ENCODE measurements around the gene BEND4.
"Not testable (repeated sequence)": the region's sequence is repeated elsewhere in the genome, so short reads cannot be mapped to it uniquely, and the experiment has no call there.

Gene BEND4

DNA sequence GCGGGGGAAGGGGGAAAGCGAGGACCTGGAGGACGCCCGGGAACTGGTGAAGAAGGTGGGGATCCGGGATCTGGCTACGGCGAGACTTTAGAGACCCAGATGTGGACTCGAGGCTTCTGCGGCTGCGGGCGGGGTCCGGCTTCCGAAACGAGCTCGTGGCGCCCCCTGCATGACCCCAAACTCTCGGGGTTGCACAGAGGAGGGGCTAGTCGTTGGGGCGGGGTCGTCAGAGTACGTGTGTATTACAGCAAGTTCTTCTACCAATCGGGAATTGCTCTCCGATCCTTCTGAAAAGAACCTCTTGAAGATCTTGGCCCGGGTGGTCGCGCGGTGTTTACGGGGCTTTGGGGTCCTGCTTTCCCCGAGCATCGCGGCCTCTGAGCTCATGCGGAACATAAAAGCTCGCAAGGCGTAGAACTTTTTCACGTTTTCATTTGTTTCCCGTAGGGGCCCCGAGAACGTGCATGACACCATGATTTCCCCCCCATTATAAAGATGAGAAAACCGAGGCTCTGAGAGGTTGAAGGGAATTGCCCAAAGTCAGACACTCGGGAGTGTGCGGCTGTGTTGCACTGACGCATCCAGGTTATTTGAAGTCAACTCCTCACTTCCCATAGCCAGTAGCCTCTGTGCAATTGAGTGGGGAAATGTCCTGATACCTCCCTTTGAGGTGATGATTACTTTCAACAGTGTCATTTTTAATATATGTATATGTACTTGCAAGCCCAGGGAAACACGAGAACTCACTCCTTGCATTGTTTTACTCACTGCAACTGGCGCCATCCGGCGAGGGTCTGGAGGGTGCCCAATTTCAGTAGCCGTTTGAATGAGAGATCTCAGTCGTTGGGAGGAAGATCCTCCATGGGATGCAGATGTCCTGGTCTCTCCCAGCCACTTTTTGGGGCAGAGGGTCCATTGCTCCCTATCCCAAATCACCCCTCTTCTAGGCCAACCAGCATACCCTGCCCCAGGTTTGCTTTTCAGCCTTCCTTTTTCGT, at the start of gene BEND4:
Gene BEND4 (minus strand): TSS at position 149 of the 998 bp plus-strand sequence. CDS start 512 bp downstream, outside the sequence.
- Mint-ChIP-seq H3K9me3 (no peaks in the 10 kb centered on the region), H3K36me3 (peaks cover 0 to 5% of the 10 kb centered on the region in 2 donors), H3K4me1 (peaks cover 21 to 37% of the 10 kb centered on the region in 2 donors), H3K27me3 (peaks cover 4 to 5% of the 10 kb centered on the region in 2 donors), H3K27ac (peak within 1 kb of the TSS; percentile 78), H3K4me3 (peak within 1 kb of the TSS; percentile 84 to 94)
- ATAC-seq (replicated peaks) = peak; percentile 22 to 27
- no peak for DNase-seq

DNA sequence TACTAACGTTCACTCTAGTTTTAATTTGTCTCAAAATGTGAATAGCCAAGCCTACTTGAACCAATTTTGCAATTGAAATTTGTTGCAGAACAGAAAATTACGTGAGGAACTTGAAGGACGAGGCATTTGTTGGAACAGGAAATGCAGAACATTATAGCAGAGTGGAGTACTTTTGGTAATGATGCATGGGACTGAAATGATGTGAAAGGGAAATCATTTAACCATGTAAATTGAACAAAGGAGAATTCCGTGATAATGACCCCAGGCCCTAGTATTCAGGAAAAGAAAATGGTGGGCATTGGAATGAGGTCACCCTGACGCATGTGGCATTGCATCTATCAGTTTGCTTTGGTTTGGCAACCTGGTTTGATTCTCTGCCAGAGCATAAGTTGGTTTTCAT, 44.9 kb upstream of the BEND4 start:
- ATAC-seq (replicated peaks) (no peak), DNase-seq (no peak)
- no peak overlapping the region for H3K4me3 Mint-ChIP-seq
- H3K36me3 Mint-ChIP-seq = peaks cover 2 to 6% of the 10 kb centered on the region in 2 donors
- no peak overlapping the region for H3K27ac Mint-ChIP-seq
- H3K4me1 Mint-ChIP-seq = peaks cover 0 to 3% of the 10 kb centered on the region in 2 donors
- peaks cover 0 to 4% of the 10 kb centered on the region in 2 donors for H3K9me3 Mint-ChIP-seq
- peaks cover 0 to 5% of the 10 kb centered on the region in 2 donors for H3K27me3 Mint-ChIP-seq

- peaks cover 0 to 3% of the 10 kb centered on the region in 2 donors for H3K4me1 Mint-ChIP-seq
- ATAC-seq (replicated peaks) (no peak), DNase-seq (no peak)
- no peak overlapping the region for H3K4me3 Mint-ChIP-seq
- no peak overlapping the region for H3K27ac Mint-ChIP-seq
- H3K9me3 Mint-ChIP-seq = peaks cover 5 to 7% of the 10 kb centered on the region in 2 donors
- H3K36me3 Mint-ChIP-seq = peaks cover 3 to 12% of the 10 kb centered on the region in 2 donors
- no peaks in the 10 kb centered on the region for H3K27me3 Mint-ChIP-seq
Measured at GRCh38 chr4:42172921-42173320, 20.5 kb upstream of the BEND4 start.

DNA sequence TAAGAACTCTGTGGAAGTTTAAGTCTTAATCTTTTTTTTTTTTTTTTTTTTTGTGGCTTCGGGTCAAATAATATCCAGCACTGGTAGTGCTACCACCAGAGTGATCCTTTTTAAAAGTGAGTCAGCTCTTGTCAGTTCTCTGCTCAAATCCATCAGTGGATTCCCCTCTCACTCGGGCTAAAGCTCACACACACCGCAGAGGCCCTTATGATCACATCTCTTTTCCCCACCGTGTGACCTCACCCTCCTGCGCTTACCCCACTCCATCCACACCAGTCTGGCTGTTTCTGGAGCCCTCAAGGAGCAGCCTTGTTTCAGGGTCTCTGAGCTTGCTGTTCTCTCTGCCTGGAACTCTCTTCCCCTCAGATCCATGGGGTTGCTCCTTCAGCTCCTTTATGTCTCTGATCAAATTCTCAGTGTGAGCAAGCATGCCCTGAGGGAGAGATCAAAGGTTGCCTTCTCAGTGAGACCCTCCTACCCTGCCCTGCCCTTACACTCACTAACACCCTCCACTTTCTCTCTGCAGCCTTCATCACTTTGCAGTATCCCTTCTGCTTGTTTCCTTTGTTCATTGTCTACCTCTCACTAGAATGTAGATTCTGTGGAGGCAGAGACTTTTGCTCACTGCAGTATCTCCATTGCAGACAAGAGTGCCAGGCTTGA, 19.8 kb upstream of the BEND4 start:
- no peak overlapping the region for H3K4me3 Mint-ChIP-seq
- DNase-seq = no peak
- peaks cover 2% of the 10 kb centered on the region in 2 donors for H3K9me3 Mint-ChIP-seq
- no peak overlapping the region for H3K27ac Mint-ChIP-seq
- no peaks in the 10 kb centered on the region for H3K27me3 Mint-ChIP-seq
- peaks cover 5 to 10% of the 10 kb centered on the region in 2 donors for H3K4me1 Mint-ChIP-seq
- no peak for ATAC-seq (replicated peaks)
- H3K36me3 Mint-ChIP-seq = peaks cover 0 to 7% of the 10 kb centered on the region in 2 donors

DNA sequence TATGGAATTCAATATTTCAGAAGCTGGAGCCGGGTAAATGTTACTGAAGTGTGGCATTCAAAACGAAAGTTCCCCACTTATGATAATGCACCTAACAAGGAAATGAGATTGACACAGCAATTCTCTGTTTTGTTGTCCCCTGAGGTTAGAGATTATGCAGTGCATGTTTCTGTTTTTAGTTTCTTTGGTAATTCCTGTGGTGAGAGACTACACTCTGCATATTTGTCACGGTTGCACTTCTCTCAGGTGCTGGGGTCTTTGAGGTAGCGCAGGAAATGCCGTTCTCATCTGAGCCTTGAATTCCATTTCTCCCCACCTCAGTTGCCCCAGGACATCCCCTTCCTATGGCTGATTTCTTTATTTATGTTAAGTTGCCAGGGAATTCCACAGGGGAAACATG, 15.3 kb upstream of the BEND4 start:
- Mint-ChIP-seq H3K27me3 (no peaks in the 10 kb centered on the region), H3K9me3 (peaks cover 5 to 6% of the 10 kb centered on the region in 2 donors), H3K36me3 (peaks cover 0 to 8% of the 10 kb centered on the region in 2 donors), H3K27ac (peak overlapping the region; percentile 51), H3K4me1 (peaks cover 10 to 12% of the 10 kb centered on the region in 2 donors), H3K4me3 (no peak overlapping the region)
- DNase-seq (peak; percentile 25), ATAC-seq (replicated peaks) (peak; percentile 100)

GRCh38 chr4:42166186-42166585, 13.7 kb upstream of the BEND4 start:
- not testable (repeated sequence) for DNase-seq; H3K36me3 Mint-ChIP-seq; H3K4me3 Mint-ChIP-seq; ATAC-seq (replicated peaks); H3K27ac Mint-ChIP-seq; H3K9me3 Mint-ChIP-seq; H3K27me3 Mint-ChIP-seq
- H3K4me1 Mint-ChIP-seq = peaks cover 10 to 12% of the 10 kb centered on the region in 2 donors

DNA sequence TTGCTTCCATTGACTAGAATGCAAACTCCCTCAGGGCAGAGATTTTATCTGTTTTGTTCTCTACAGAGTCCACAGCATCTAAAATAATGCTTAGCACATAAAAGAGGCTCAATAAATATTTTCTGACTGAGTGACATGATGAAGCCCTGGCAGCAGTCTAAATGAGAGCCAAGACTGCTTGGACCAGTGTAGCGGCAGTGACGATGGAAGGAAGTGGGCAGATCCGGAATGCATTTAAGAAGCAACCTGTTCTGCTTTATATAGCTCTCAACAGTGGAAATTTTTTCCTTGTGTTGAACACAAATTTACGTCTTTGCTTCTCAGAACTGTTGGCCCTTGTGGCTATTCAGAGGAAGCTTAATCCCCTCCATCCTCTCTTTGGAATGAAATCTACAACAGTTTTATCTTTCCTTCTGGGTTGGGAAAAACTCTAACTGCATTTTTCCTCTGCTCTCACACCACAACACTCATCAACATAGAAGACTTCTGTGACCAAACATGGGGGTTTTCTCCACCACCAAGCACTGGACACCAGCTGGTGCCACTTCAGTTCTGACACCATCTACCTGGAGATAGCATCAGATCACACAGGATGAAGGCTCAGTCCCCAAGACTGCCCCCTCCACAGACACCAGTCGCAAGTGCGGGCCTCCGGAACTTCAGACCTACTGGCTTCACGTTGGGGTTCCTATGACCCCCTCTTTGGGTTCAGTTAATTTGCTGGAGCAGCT, 7.0 kb upstream of the BEND4 start:
- Mint-ChIP-seq H3K27me3 (no peaks in the 10 kb centered on the region), H3K9me3 (peaks cover 5 to 6% of the 10 kb centered on the region in 2 donors), H3K4me1 (peaks cover 0 to 7% of the 10 kb centered on the region in 2 donors), H3K4me3 (no peak overlapping the region), H3K27ac (no peak overlapping the region), H3K36me3 (peaks cover 1 to 11% of the 10 kb centered on the region in 2 donors)
- DNase-seq (no peak), ATAC-seq (replicated peaks) (peak in 1 of 2 donors; percentile 39)

- Mint-ChIP-seq H3K4me1 (peaks cover 21 to 37% of the 10 kb centered on the region in 2 donors), H3K4me3 (peak overlapping the region; percentile 84 to 94), H3K27ac (peak overlapping the region; percentile 78), H3K36me3 (peaks cover 0 to 5% of the 10 kb centered on the region in 2 donors), H3K27me3 (peaks cover 4 to 5% of the 10 kb centered on the region in 2 donors), H3K9me3 (no peaks in the 10 kb centered on the region)
- DNase-seq (peak; percentile 77), ATAC-seq (replicated peaks) (peak; percentile 72 to 79)
Measured at GRCh38 chr4:42151568-42152506, 618 bp downstream of the BEND4 start.

- H3K9me3 Mint-ChIP-seq = no peaks in the 10 kb centered on the region
- H3K27ac Mint-ChIP-seq = peak overlapping the region; percentile 93
- H3K27me3 Mint-ChIP-seq = peaks cover 4 to 5% of the 10 kb centered on the region in 2 donors
Measured at GRCh38 chr4:42150653-42151567, 1.5 kb downstream of the BEND4 start.

DNA sequence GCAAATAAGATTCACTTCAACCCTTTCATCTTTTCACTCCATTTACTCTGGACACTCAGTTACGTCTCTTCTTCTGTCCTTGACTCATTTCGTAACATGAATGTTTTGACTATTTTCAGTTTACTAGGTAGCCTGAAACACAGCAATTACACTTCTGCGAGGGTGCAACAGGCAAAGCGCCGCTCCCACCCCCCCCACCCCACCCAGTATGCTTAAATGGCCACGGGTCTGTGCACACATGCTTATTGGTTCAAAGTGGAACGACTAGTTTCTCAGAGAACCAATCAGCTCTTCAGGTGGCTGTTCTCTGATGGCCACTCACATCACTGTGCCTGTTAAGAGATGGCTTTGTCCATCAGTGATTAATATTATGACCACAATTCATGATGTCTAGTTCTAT, 3.5 kb downstream of the BEND4 start:
- peaks cover 4% of the 10 kb centered on the region in 2 donors for H3K27me3 Mint-ChIP-seq
- no peaks in the 10 kb centered on the region for H3K9me3 Mint-ChIP-seq
- H3K4me3 Mint-ChIP-seq = no peak overlapping the region
- DNase-seq (no peak), ATAC-seq (replicated peaks) (no peak)
- H3K27ac Mint-ChIP-seq = no peak overlapping the region
- H3K36me3 Mint-ChIP-seq = peaks cover 2 to 5% of the 10 kb centered on the region in 2 donors
- H3K4me1 Mint-ChIP-seq = peaks cover 25 to 36% of the 10 kb centered on the region in 2 donors

More at GRCh38 chr4:42150653-42151567, 1.5 kb downstream of the BEND4 start:
- peak overlapping the region; percentile 84 to 94 for H3K4me3 Mint-ChIP-seq
- peak; percentile 19 for DNase-seq
- peaks cover 2 to 5% of the 10 kb centered on the region in 2 donors for H3K36me3 Mint-ChIP-seq
- peaks cover 25 to 37% of the 10 kb centered on the region in 2 donors for H3K4me1 Mint-ChIP-seq
- peak; percentile 66 to 69 for ATAC-seq (replicated peaks)

DNA sequence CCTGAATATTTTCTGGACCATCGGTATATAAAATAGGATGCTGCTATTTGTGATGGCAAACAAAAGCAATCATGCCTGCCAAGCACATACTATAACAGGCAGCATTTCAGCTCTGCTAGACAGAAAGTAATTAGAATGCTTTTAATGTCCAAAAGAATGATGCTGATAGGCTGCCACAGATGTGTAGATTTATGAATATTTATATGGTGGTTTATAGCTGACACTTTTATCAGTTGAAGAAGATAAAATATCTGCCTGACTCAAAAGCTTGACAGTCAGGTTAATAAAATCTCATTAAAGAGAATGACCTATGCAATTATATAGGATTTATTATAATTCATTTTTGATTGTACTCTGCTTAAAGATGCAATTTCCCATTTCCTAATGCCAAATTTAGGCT, 4.0 kb downstream of the BEND4 start:
- peaks cover 3 to 5% of the 10 kb centered on the region in 2 donors for H3K36me3 Mint-ChIP-seq
- peaks cover 20 to 30% of the 10 kb centered on the region in 2 donors for H3K4me1 Mint-ChIP-seq
- no peak overlapping the region for H3K27ac Mint-ChIP-seq
- no peaks in the 10 kb centered on the region for H3K9me3 Mint-ChIP-seq
- peaks cover 0 to 4% of the 10 kb centered on the region in 2 donors for H3K27me3 Mint-ChIP-seq
- ATAC-seq (replicated peaks) = no peak
- H3K4me3 Mint-ChIP-seq = no peak overlapping the region
- no peak for DNase-seq

DNA sequence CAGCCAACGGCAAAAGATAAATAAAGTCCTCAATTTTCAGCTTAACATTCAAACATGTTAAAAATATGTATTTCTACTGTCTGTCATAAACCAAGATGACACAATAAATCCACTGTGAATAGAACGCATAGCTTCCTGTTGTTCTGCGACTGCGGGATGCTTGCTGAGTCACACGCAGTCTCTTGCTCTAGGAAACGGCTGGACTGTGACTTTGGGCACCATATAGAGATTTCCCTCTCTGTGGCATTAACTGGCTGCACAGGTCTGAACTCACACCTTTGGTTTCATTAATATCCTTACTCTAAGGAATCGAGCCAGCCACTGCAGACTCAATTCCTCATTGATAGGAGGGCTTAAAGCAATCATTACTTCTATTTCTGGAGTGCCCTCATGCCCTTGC, 8.4 kb downstream of the BEND4 start:
- no peak overlapping the region for H3K27ac Mint-ChIP-seq
- no peak for DNase-seq
- H3K27me3 Mint-ChIP-seq = no peaks in the 10 kb centered on the region
- no peak overlapping the region for H3K4me3 Mint-ChIP-seq
- ATAC-seq (replicated peaks) = no peak
- H3K4me1 Mint-ChIP-seq = peaks cover 0 to 4% of the 10 kb centered on the region in 2 donors
- peaks cover 16 to 17% of the 10 kb centered on the region in 2 donors for H3K36me3 Mint-ChIP-seq
- no peaks in the 10 kb centered on the region for H3K9me3 Mint-ChIP-seq
